SH-SY5Y (cell line): Measurements from ENCODE around the gene RNF11.

Experiments
- GATA2 ChIP-seq: IDR thresholded peaks from 2 replicates; pipeline ENCODE4 v1.6.1; 2011; ENCODE audit warnings: mild to moderate bottlenecking, low read depth, low read length
- GATA3 ChIP-seq: IDR thresholded peaks from 2 replicates; pipeline ENCODE4 v1.6.1; 2011; ENCODE audit warnings: low read depth, mild to moderate bottlenecking, low read length, moderate library complexity

DNA sequence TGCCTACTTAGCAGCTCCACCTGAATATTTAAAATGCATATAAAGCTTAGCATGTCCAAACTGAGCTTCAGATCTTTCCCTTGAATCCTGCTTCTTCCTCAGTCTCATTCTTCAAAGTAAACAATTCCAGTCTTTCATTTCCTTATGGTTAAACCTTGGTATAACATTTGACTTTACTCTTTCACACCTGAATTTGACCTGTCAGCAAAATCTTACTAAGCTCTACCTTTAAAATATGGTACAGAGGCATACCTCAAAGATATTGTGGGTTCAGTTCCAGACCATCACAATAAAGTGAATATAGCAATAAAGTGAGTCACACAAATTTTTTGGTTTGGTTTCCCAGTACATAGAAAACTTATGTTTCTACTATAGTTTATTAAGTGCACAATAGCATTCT lies 42.5 kb upstream of the RNF11 start:
- no peak for TF ChIP-seq GATA3
- TF ChIP-seq GATA2, result no peak
